H1 (cell line): ENCODE measurements around the gene C1QA. TPM values are rescaled to one million over a fixed set of nuclear protein-coding genes. Genes with fewer than 3 reads are reported as not detected.

Experiments used
- CTCF ChIA-PET: fragments of 300-600 bp; sonication (Branson Sonifier 250); formaldehyde crosslinking; loops from one replicate; lab custom pipeline; 2021; ENCODE audit not compliant: partially characterized antibody; lab: Charles Lee
- POLR2A ChIA-PET: fragments of 300-600 bp; sonication (Branson Sonifier 250); formaldehyde crosslinking; loops from one replicate; lab custom pipeline; 2021; ENCODE audit warnings: inconsistent platforms; ENCODE audit not compliant: partially characterized antibody; lab: Charles Lee
- DNase-seq, 2 experiments: peaks; one replicate each; pipeline versions ENCODE4 v3.0.0 to v3.0.0-alpha.2; 2010 to 2022; ENCODE audit warnings: low spot score in 2 of 2, low read depth in 1 of 2, mixed read lengths in 1 of 2
- FAIRE-seq: peaks from 2 replicates; lab custom pipeline; 2011; peaks lifted over from hg19 to GRCh38; lab: Jason Lieb, UNC
- H2AFZ ChIP-seq: 2 replicates; pipeline ENCODE4 v1.8.1; 2012; ENCODE audit warnings: low read length, inconsistent platforms
- H2AK5ac ChIP-seq: 2 replicates; pipeline ENCODE4 v1.6.1; 2013; ENCODE audit warnings: low read depth, low read length
- H2BK120ac ChIP-seq: replicated peaks from 2 replicates; pipeline ENCODE3; 2013; ENCODE audit warnings: low read depth, low read length, inconsistent platforms
- H2BK12ac ChIP-seq: 2 replicates; pipeline ENCODE4 v1.6.1; 2013; ENCODE audit warnings: low read depth, low read length
- H2BK15ac ChIP-seq: 2 replicates; pipeline ENCODE4 v1.6.1; 2013; ENCODE audit warnings: low read length
- H2BK20ac ChIP-seq: 2 replicates; pipeline ENCODE4 v1.6.1; 2013; ENCODE audit warnings: low read length
- H2BK5ac ChIP-seq: 2 replicates; pipeline ENCODE4 v1.6.1; 2013; ENCODE audit warnings: low read depth, low read length
- H3K14ac ChIP-seq: 2 replicates; pipeline ENCODE4 v1.6.1; 2013; ENCODE audit warnings: inconsistent platforms; ENCODE audit not compliant: insufficient read length
- H3K18ac ChIP-seq: 2 replicates; pipeline ENCODE4 v1.6.1; 2013; ENCODE audit warnings: low read length; ENCODE audit errors: extremely low read depth
- H3K23ac ChIP-seq: 2 replicates; pipeline ENCODE4 v1.6.1; 2013; ENCODE audit warnings: inconsistent platforms; ENCODE audit not compliant: insufficient read length
- H3K23me2 ChIP-seq: 2 replicates; pipeline ENCODE4 v1.6.1; 2013; ENCODE audit warnings: low read depth, low read length
- H3K27ac ChIP-seq: 2 replicates; pipeline ENCODE4 v1.6.1; 2011; ENCODE audit warnings: low read depth, low read length, inconsistent platforms
- H3K27me3 ChIP-seq, 4 experiments: replicated peaks in 1 of 4; 1 replicate in 1 of 4; 2 replicates in 3 of 4; pipeline versions ENCODE4 v1.6.1 to v1.8.1; 2011 to 2013; ENCODE audit warnings: low read length in 3 of 4, mild to moderate bottlenecking in 3 of 4, inconsistent platforms in 2 of 4, mixed read lengths in 2 of 4, moderate library complexity in 1 of 4; ENCODE audit not compliant: control insufficient read depth in 3 of 4, insufficient read depth in 3 of 4; ENCODE audit errors: extremely low read depth in 1 of 4
- H3K36me3 ChIP-seq, 4 experiments: 2 replicates each; pipeline versions ENCODE4 v1.6.1 to v1.8.1; 2011 to 2013; ENCODE audit warnings: mild to moderate bottlenecking in 4 of 4, low read length in 3 of 4, moderate library complexity in 2 of 4, control low read depth in 1 of 4, inconsistent platforms in 1 of 4; ENCODE audit not compliant: insufficient read depth in 4 of 4, control insufficient read depth in 2 of 4
- H3K4ac ChIP-seq: replicated peaks from 2 replicates; pipeline ENCODE3; 2013; ENCODE audit warnings: low read length, low read depth, mixed read lengths, inconsistent platforms; ENCODE audit not compliant: insufficient read length
- H3K4me1 ChIP-seq, 4 experiments: replicated peaks in 1 of 4; 1 replicate in 1 of 4; 2 replicates in 3 of 4; pipeline versions ENCODE4 v1.6.1 to v1.8.1; 2011 to 2013; ENCODE audit warnings: low read length in 3 of 4, inconsistent platforms in 2 of 4, mixed read lengths in 1 of 4; ENCODE audit not compliant: insufficient read depth in 4 of 4, control insufficient read depth in 3 of 4
- H3K4me2 ChIP-seq, 2 experiments: 2 replicates each; pipeline versions ENCODE4 v1.6.1 to v1.8.1; 2011 to 2013; ENCODE audit warnings: low read depth in 2 of 2, low read length in 2 of 2, control low read depth in 1 of 2, inconsistent platforms in 1 of 2, mild to moderate bottlenecking in 1 of 2; ENCODE audit not compliant: insufficient read depth in 1 of 2
- H3K4me3 ChIP-seq, 4 experiments: fragments of 200-600, 300-600 bp in 1 of 4; sonication (generic), shearing (Covaris generic), sonication (Bioruptor Twin) in 1 of 4; 2 replicates each; pipeline versions ENCODE4 v1.5.1 to v1.8.1; 2011 to 2016; ENCODE audit warnings: low read length in 4 of 4, low read depth in 3 of 4, control low read depth in 2 of 4, inconsistent platforms in 2 of 4, mild to moderate bottlenecking in 2 of 4, mixed read lengths in 1 of 4, moderate library complexity in 1 of 4; ENCODE audit not compliant: insufficient read depth in 2 of 4; ENCODE audit errors: extremely low read depth in 1 of 4
- H3K56ac ChIP-seq: replicated peaks from 2 replicates; pipeline ENCODE3; 2013; ENCODE audit warnings: low read depth, mild to moderate bottlenecking, mixed read lengths, low read length, inconsistent platforms; ENCODE audit not compliant: insufficient read length
- H3K79me1 ChIP-seq: 2 replicates; pipeline ENCODE4 v1.6.1; 2013; ENCODE audit warnings: low read depth, low read length, control low read depth
- H3K79me2 ChIP-seq, 2 experiments: 2 replicates each; pipeline versions ENCODE4 v1.6.1 to v1.8.1; 2012 to 2013; ENCODE audit warnings: low read length in 2 of 2, mild to moderate bottlenecking in 2 of 2, inconsistent platforms in 1 of 2; ENCODE audit not compliant: insufficient read depth in 2 of 2, control insufficient read depth in 1 of 2
- H3K9ac ChIP-seq, 4 experiments: replicated peaks in 1 of 4; 1 replicate in 1 of 4; 2 replicates in 3 of 4; pipeline versions ENCODE4 v1.6.1 to v1.8.1; 2011 to 2013; ENCODE audit warnings: low read depth in 3 of 4, low read length in 3 of 4, control low read depth in 2 of 4, mild to moderate bottlenecking in 2 of 4, moderate library complexity in 2 of 4, inconsistent platforms in 1 of 4; ENCODE audit errors: extremely low read depth in 1 of 4
- H3K9me3 ChIP-seq, 2 experiments: 2 replicates each; pipeline versions ENCODE4 v1.6.1 to v1.8.1; 2012 to 2013; ENCODE audit warnings: mild to moderate bottlenecking in 2 of 2, moderate library complexity in 2 of 2, control low read depth in 1 of 2, inconsistent platforms in 1 of 2, low read depth in 1 of 2, low read length in 1 of 2, mixed read lengths in 1 of 2; ENCODE audit not compliant: insufficient read depth in 2 of 2
- H4K20me1 ChIP-seq, 2 experiments: replicated peaks in 1 of 2; 2 replicates each; pipeline versions ENCODE3 to v1.8.1; 2011 to 2013; ENCODE audit warnings: inconsistent platforms in 2 of 2, low read length in 2 of 2, mild to moderate bottlenecking in 1 of 2; ENCODE audit not compliant: insufficient read depth in 2 of 2, control insufficient read depth in 1 of 2
- H4K5ac ChIP-seq: 2 replicates; pipeline ENCODE4 v1.6.1; 2013; ENCODE audit warnings: low read length, low read depth, mixed read lengths, inconsistent platforms; ENCODE audit not compliant: insufficient read length
- H4K8ac ChIP-seq: 2 replicates; pipeline ENCODE4 v1.8.0; 2013; ENCODE audit warnings: mild to moderate bottlenecking, moderate library complexity, low read length, inconsistent platforms; ENCODE audit not compliant: insufficient read depth; ENCODE audit errors: extremely low read depth
- H4K91ac ChIP-seq: replicated peaks from 2 replicates; pipeline ENCODE3; 2013; ENCODE audit warnings: low read length, mixed read lengths, inconsistent platforms; ENCODE audit not compliant: insufficient read length
- CEBPB ChIP-seq: IDR thresholded peaks from 2 replicates; pipeline ENCODE4 v1.6.1; 2012; ENCODE audit warnings: low read depth, low read length
- CHD2 ChIP-seq: IDR thresholded peaks from 2 replicates; pipeline ENCODE4 v1.6.1; 2012; ENCODE audit warnings: low read length, improper control_type of control experiment
- GTF2F1 ChIP-seq: IDR thresholded peaks from 2 replicates; pipeline ENCODE4 v1.6.1; 2012; ENCODE audit warnings: low read depth, low read length, improper control_type of control experiment, borderline replicate concordance
- RAD21 ChIP-seq, 2 experiments: IDR thresholded peaks in 1 of 2; conservative IDR thresholded peaks in 1 of 2; 2 replicates each; pipeline ENCODE4 v1.6.1; 2011; ENCODE audit warnings: low read depth in 2 of 2, low read length in 2 of 2, improper control_type of control experiment in 1 of 2, inconsistent platforms in 1 of 2, mild to moderate bottlenecking in 1 of 2, moderate library complexity in 1 of 2
- WGBS, 2 experiments: shearing (Covaris generic) in 1 of 2; methylation state at CpG; one replicate each; pipeline versions ENCODE4 v1.1.6 to v1.1.7; 2013 to 2015; ENCODE audit warnings: low lambda C conversion rate in 2 of 2, mixed read lengths in 2 of 2, inconsistent platforms in 1 of 2, low coverage in 1 of 2, missing lambda C conversion rate in 1 of 2; ENCODE audit not compliant: insufficient replicate concordance in 2 of 2, insufficient coverage in 1 of 2, insufficient read length in 1 of 2; ENCODE audit errors: extremely low coverage in 1 of 2, missing lambda C conversion rate in 1 of 2; 5-methylcytosine and 5-hydroxymethylcytosine counted together
- polyA plus RNA-seq, 7 experiments: library from polyadenylated mRNA; depleted of rRNA in 3 of 7; stranded (reverse) in 5 of 7; unstranded in 2 of 7; fragments of >200 nt in 5 of 7; fragments of 200-250 nt in 2 of 7; gene quantifications; 1 replicate in 5 of 7; 2 replicates in 1 of 7; 4 replicates in 1 of 7; pipeline versions ENCODE4 v1.2.1 to v1.2.3, GENCODE V29; 2011 to 2013; ENCODE audit warnings: missing spikeins in 2 of 7, mixed read lengths in 2 of 7
- total RNA-seq: library from RNA; stranded (reverse); fragmentation: NEBNext Ultra II Directional; extraction: Animal tissue kit (Norgen Biotek cat#: 25700); gene quantifications from 2 replicates; pipeline ENCODE4 v1.2.1, GENCODE V29; 2021
- TF ChIP-seq, protein P1 (sequence below): IDR thresholded peaks from 2 replicates; pipeline ENCODE4 v1.6.1; 2012; ENCODE audit warnings: inconsistent platforms
- TF ChIP-seq, protein P2 (sequence below): IDR thresholded peaks from 2 replicates; pipeline ENCODE4 v1.6.1; 2012; ENCODE audit warnings: inconsistent platforms

C1QA gene
- total and polyA plus RNA-seq, 2 of the 8 experiments (the other 6 are each of a cell fraction or from before 2014, with no cell fraction given) = not detected

DNA sequence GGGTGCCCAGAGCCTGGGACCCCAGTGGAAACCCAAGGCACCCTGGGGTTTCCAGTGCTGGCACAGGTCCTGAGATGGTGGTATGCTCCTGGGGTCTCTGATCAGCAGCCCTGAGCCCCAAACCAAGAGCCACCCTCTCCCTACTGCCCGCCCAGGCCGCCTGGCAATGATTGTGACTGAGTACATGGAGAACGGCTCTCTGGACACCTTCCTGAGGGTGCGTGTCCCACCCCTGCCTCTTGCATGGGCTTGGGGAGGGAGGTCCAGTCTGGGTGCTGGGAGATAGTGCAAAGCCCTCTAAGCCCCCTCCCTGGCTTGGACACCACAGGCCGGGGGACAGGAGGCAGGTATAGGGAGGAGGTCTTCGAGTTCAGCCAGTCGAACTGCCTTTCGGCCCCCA lies 38.4 kb upstream of the C1QA start:
- Histone ChIP-seq H3K18ac (no peak overlapping the region), H3K23me2 (peaks cover 5% of the 10 kb centered on the region; the same call in 1 of the 2 replicates), H3K23ac (no peak overlapping the region), H2BK5ac (no peak overlapping the region), H3K4ac (no peak overlapping the region), H4K5ac (no peak overlapping the region), H2BK20ac (no peak overlapping the region), H3K36me3 (no peaks in the 10 kb centered on the region), H3K79me2 (no peaks in the 10 kb centered on the region), H2AFZ (no peak overlapping the region), H3K9me3 (no peaks in the 10 kb centered on the region), H4K20me1 (peaks cover 0 to 1% of the 10 kb centered on the region in 2 experiments), H3K27me3 (no peaks in the 10 kb centered on the region), H2BK12ac (no peak overlapping the region), H4K91ac (no peak overlapping the region), H3K9ac (no peak overlapping the region), H3K14ac (no peak overlapping the region), H3K4me1 (peaks cover 0 to 4% (median 2%) of the 10 kb centered on the region in 4 experiments; a peak in 4 of 7 replicates), H3K79me1 (no peaks in the 10 kb centered on the region), H3K4me2 (no peak overlapping the region), H2BK120ac (no peak overlapping the region), H2BK15ac (no peak overlapping the region), H3K56ac (no peak overlapping the region), H3K27ac (no peak overlapping the region), H4K8ac (no peak overlapping the region), H3K4me3 (no peak overlapping the region), H2AK5ac (no peak overlapping the region)
- WGBS, 2 experiments = 92% methylated on average over 8 of the region's 8 CpGs; no CpG with 5 or more reads in 1 of the 2 experiments
- CTCF ChIA-PET = interaction anchor here (1.6 kb wide), 1 partner anchor 45 kb away, joined by 4 read pairs; no protein-coding TSS in a partner anchor
- POLR2A ChIA-PET = interaction anchor here (0.8 kb wide), 1 partner anchor 15 kb away, joined by 3 read pairs; no protein-coding TSS in a partner anchor
- TF ChIP-seq, protein P1, sequence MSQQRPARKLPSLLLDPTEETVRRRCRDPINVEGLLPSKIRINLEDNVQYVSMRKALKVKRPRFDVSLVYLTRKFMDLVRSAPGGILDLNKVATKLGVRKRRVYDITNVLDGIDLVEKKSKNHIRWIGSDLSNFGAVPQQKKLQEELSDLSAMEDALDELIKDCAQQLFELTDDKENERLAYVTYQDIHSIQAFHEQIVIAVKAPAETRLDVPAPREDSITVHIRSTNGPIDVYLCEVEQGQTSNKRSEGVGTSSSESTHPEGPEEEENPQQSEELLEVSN = no peak
- TF ChIP-seq CEBPB (no peak), RAD21 (IDR thresholded peaks at IDR 0.05 in 1 of 2, conservative IDR thresholded peaks at IDR 0.05 in 1 of 2; ENCODE audit: low read depth in 2 of 2, low read length in 2 of 2) (no peak), CHD2 (no peak), GTF2F1 (no peak)
- TF ChIP-seq, protein P2, sequence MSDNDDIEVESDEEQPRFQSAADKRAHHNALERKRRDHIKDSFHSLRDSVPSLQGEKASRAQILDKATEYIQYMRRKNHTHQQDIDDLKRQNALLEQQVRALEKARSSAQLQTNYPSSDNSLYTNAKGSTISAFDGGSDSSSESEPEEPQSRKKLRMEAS = no peak
- DNase-seq (no peak), FAIRE-seq (no peak)
